ENCODE results near the gene RNF215. TPM values are rescaled to one million over a fixed set of nuclear protein-coding genes. Genes with fewer than 3 reads are reported as not detected.

RNF215 gene
- total RNA-seq, 1 experiment from 2014 or later, result 18.4 TPM

- Mint-ChIP-seq H3K4me1 (ENCODE audit: insufficient read depth, unreplicated experiment) (no peaks in the 10 kb centered on the region), H3K9me3 (ENCODE audit: unreplicated experiment) (no peaks in the 10 kb centered on the region), H3K36me3 (ENCODE audit: insufficient read depth, unreplicated experiment) (peaks cover 72% of the 10 kb centered on the region), H3K27ac (ENCODE audit: low read depth, unreplicated experiment) (no peak overlapping the region), H3K4me3 (ENCODE audit: unreplicated experiment) (no peak overlapping the region), H3K27me3 (ENCODE audit: insufficient read depth, unreplicated experiment) (no peaks in the 10 kb centered on the region)
- BruUV-seq (replicated peaks), result no TSS peak
- DNase-seq (ENCODE audit: unreplicated experiment), result no peak
- CTCF ChIA-PET, result interaction anchor here (0.6 to 1.2 kb wide), 4 partner anchors 16 to 467 kb away, joined by 3 to 7 read pairs (median 4); no protein-coding TSS in a partner anchor
- POLR2A ChIA-PET, result interaction anchor here (0.9 to 3.0 kb wide), 7 partner anchors 7 to 46 kb away, joined by 3 to 11 read pairs (median 4); partner anchors contain the start of genes CASTOR1, CCDC157, SF3A1 and TBC1D10A
- no peak for TF ChIP-seq CTCF (IDR thresholded peaks at IDR 0.05; ENCODE audit: unreplicated experiment)
- intact Hi-C loops (cut with micrococcal nuclease), result no loop called here
Measured at GRCh38 chr22:30335236-30335635, 52.0 kb downstream of the RNF215 start.

- POLR2A ChIA-PET, result interaction anchor here (0.5 to 1.8 kb wide), 4 partner anchors 10 to 1529 kb away, joined by 3 to 4 read pairs (median 3); no protein-coding TSS in a partner anchor
- intact Hi-C loops (cut with micrococcal nuclease), result no loop called here
- TF ChIP-seq CTCF (IDR thresholded peaks at IDR 0.05; ENCODE audit: unreplicated experiment), result no peak
- Mint-ChIP-seq H3K27me3 (ENCODE audit: insufficient read depth, unreplicated experiment) (no peaks in the 10 kb centered on the region), H3K9me3 (ENCODE audit: unreplicated experiment) (no peaks in the 10 kb centered on the region), H3K4me1 (ENCODE audit: insufficient read depth, unreplicated experiment) (no peaks in the 10 kb centered on the region), H3K27ac (ENCODE audit: low read depth, unreplicated experiment) (no peak overlapping the region), H3K36me3 (ENCODE audit: insufficient read depth, unreplicated experiment) (peaks cover 71% of the 10 kb centered on the region), H3K4me3 (ENCODE audit: unreplicated experiment) (no peak overlapping the region)
- CTCF ChIA-PET, result interaction anchor here (0.6 to 1.1 kb wide), 2 partner anchors 17 to 47 kb away, joined by 3 read pairs; no protein-coding TSS in a partner anchor
- no peak for DNase-seq (ENCODE audit: unreplicated experiment)
- BruUV-seq (replicated peaks), result no TSS peak
Measured at GRCh38 chr22:30334646-30335045, 52.6 kb downstream of the RNF215 start.

GRCh38 chr22:30333707-30334087 lies 53.5 kb downstream of the RNF215 start:
- DNase-seq (ENCODE audit: unreplicated experiment), result no peak
- CTCF ChIA-PET, result no interaction called here
- no peaks in the 10 kb centered on the region for H3K9me3 Mint-ChIP-seq (ENCODE audit: unreplicated experiment)
- POLR2A ChIA-PET, result interaction anchor here (1.6 kb wide), 1 partner anchor 90 kb away, joined by 4 read pairs; no protein-coding TSS in a partner anchor
- no peak overlapping the region for H3K27ac Mint-ChIP-seq (ENCODE audit: low read depth, unreplicated experiment)
- H3K36me3 Mint-ChIP-seq (ENCODE audit: insufficient read depth, unreplicated experiment), result peaks cover 62% of the 10 kb centered on the region
- BruUV-seq (replicated peaks), result no TSS peak
- no peaks in the 10 kb centered on the region for H3K4me1 Mint-ChIP-seq (ENCODE audit: insufficient read depth, unreplicated experiment)
- no peak overlapping the region for H3K4me3 Mint-ChIP-seq (ENCODE audit: unreplicated experiment)
- no peak for TF ChIP-seq CTCF (IDR thresholded peaks at IDR 0.05; ENCODE audit: unreplicated experiment)
- H3K27me3 Mint-ChIP-seq (ENCODE audit: insufficient read depth, unreplicated experiment), result no peaks in the 10 kb centered on the region
- intact Hi-C loops (cut with micrococcal nuclease), result no loop called here

GRCh38 chr22:30332994-30333706 lies 54.1 kb downstream of the RNF215 start:
- H3K27me3 Mint-ChIP-seq (ENCODE audit: insufficient read depth, unreplicated experiment), result no peaks in the 10 kb centered on the region

More at GRCh38 chr22:30332994-30333706, 54.1 kb downstream of the RNF215 start:
- POLR2A ChIA-PET, result interaction anchor here (1.6 kb wide), 1 partner anchor 91 kb away, joined by 4 read pairs; no protein-coding TSS in a partner anchor
- no peak for TF ChIP-seq CTCF (IDR thresholded peaks at IDR 0.05; ENCODE audit: unreplicated experiment)
- no TSS peak for BruUV-seq (replicated peaks)
- Mint-ChIP-seq H3K4me3 (ENCODE audit: unreplicated experiment) (no peak overlapping the region), H3K9me3 (ENCODE audit: unreplicated experiment) (no peaks in the 10 kb centered on the region), H3K4me1 (ENCODE audit: insufficient read depth, unreplicated experiment) (no peaks in the 10 kb centered on the region), H3K27ac (ENCODE audit: low read depth, unreplicated experiment) (no peak overlapping the region), H3K36me3 (ENCODE audit: insufficient read depth, unreplicated experiment) (peaks cover 59% of the 10 kb centered on the region)
- CTCF ChIA-PET, result interaction anchor here (0.9 to 1.3 kb wide), 2 partner anchors 15 to 47 kb away, joined by 3 to 4 read pairs; no protein-coding TSS in a partner anchor
- DNase-seq (ENCODE audit: unreplicated experiment), result no peak
- intact Hi-C loops (cut with micrococcal nuclease), result no loop called here
